Embryonic facial prominence (tissue), 1 donor: ENCODE measurements around the gene PCDHGB6.
"Not testable (repeated sequence)": the region's sequence is repeated elsewhere in the genome, so short reads cannot be mapped to it uniquely, and the experiment has no call there.

Experiments used
- DNase-seq: peaks from one replicate; pipeline ENCODE4 v3.0.0-alpha.2; 2016; ENCODE audit errors: extremely low spot score

Gene PCDHGB6

GRCh38 chr5:141419074-141419880 is 11.5 kb downstream of the PCDHGB6 start:
- DNase-seq = no peak

GRCh38 chr5:141420855-141421488 is 13.2 kb downstream of the PCDHGB6 start, which contains the start of gene PCDHGA11:
Gene PCDHGA11 (plus strand): TSS chr5:141421051. CDS start chr5:141421228, 177 bp downstream.
- DNase-seq = no peak

GRCh38 chr5:141421489-141421855 is 13.7 kb downstream of the PCDHGB6 start:
- DNase-seq = no peak

- no peak for DNase-seq
These were observed 15.0 kb downstream of the PCDHGB6 start for GRCh38 chr5:141422742-141423291.

GRCh38 chr5:141427783-141428426 is 20.1 kb downstream of the PCDHGB6 start:
- DNase-seq = no peak

GRCh38 chr5:141430332-141431113 is 22.7 kb downstream of the PCDHGB6 start, which contains the start of gene PCDHGA12:
Gene PCDHGA12 (plus strand): TSS chr5:141430507. CDS start chr5:141430760, 253 bp downstream.
- no peak for DNase-seq

GRCh38 chr5:141431286-141431685 is 23.5 kb downstream of the PCDHGB6 start:
- DNase-seq = no peak

GRCh38 chr5:141432308-141432707 is 24.5 kb downstream of the PCDHGB6 start:
- not testable (repeated sequence) for DNase-seq

GRCh38 chr5:141432726-141433125 is 24.9 kb downstream of the PCDHGB6 start:
- not testable (repeated sequence) for DNase-seq

- no peak for DNase-seq
These were observed 26.2 kb downstream of the PCDHGB6 start for GRCh38 chr5:141434006-141434405.

- no peak for DNase-seq
These were observed 29.4 kb downstream of the PCDHGB6 start for GRCh38 chr5:141437221-141437620.

GRCh38 chr5:141439411-141440141 is 31.8 kb downstream of the PCDHGB6 start:
- no peak for DNase-seq

GRCh38 chr5:141440341-141440740 is 32.5 kb downstream of the PCDHGB6 start:
- no peak for DNase-seq

- DNase-seq = no peak
These were observed 33.9 kb downstream of the PCDHGB6 start for GRCh38 chr5:141441571-141442170.
